ENCODE results near the gene EPHA4. TPM values are rescaled to one million over a fixed set of nuclear protein-coding genes. Genes with fewer than 3 reads are reported as not detected.

Gene EPHA4
- 10 to 100 TPM; 38.9 to 98.9 (median 68.0) TPM for total RNA-seq

DNA sequence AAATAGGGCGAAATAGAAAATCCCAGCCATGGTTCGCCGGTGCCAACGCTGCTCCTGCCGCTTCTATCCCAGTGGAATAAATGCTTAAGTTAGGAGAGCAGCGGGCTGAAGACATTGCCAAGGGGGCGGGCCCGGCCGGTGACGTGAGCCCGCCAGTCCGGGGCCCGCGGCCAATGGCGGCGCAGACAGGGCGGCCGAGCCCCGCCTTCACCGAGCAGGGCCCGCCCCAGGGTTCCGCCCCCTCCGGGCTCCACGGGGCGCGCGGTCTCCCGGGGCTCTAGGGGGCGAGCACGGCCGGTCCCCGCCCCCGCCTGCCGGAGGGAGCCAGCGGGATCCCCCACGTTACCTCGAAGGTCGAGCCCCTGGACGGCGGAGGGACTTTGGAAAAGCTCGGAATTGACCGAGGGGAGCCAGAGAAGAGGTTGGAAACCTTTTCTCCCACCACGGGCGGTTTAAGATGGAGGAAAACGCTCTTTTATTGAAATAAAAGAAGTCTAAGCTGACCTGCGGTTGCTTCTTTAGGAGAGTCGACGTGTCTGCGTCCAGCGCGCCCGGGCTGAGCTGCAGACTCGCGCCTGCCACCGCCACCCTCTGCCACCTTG is at the start of gene EPHA4:
TSS of gene EPHA4 (minus strand) at position 86 of the 602 bp plus-strand sequence. CDS start at position 30, 56 bp downstream.
- no peaks in the 10 kb centered on the region for H3K36me3 ChIP-seq
- DNase-seq = peak; percentile 92
- no peaks in the 10 kb centered on the region for H3K27me3 ChIP-seq
- intact Hi-C loops (cut with DNase I) = loop anchor here (10.0 kb wide), 2 partner anchors 468 to 1838 kb away; no protein-coding TSS in a partner anchor
- H3K4me3 ChIP-seq (replicated peaks in 1 of 3) = peak within 1 kb of the TSS; percentile 43 to 64 (median 51)
- no peaks in the 10 kb centered on the region for H3K9me3 ChIP-seq
- H3K27ac ChIP-seq = peak within 1 kb of the TSS; percentile 86 to 93 (median 89)
- 0 to 1% methylated on average over 21 to 35 of the region's 55 CpGs for WGBS, 2 donors
- peak in 4 of 6 experiments; percentile 6 to 37 (median 22) for TF ChIP-seq CTCF (IDR thresholded peaks at IDR 0.05)
- peak in 1 of 2 donors; percentile 97 for TF ChIP-seq POLR2A (IDR thresholded peaks at IDR 0.05)
- H3K4me1 ChIP-seq = peaks cover 11 to 17% of the 10 kb centered on the region in 2 donors

DNA sequence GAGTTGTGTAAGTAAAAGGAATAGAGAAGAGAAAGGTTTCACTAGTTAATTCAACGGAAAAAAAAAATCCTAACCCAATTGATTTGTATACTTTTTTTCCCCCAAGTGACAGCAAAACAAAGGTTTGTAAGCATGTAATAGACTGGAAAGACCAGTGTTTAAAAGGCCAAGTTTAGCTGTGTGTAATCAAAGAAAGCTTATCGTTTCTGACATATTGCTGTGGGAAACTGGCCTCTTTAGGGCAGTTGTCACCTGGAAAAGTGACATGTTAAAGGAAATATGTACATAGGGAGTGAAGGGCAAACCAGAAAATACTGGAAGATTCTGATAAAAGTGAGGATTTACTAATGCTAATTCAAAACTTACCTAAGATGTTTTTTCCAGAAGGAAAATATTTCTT is 45.9 kb upstream of the EPHA4 start:
- no peaks in the 10 kb centered on the region for H3K27me3 ChIP-seq
- H3K36me3 ChIP-seq = no peaks in the 10 kb centered on the region
- WGBS, 2 donors = 83 to 88% methylated on average over 2 of the region's 2 CpGs
- no peak for TF ChIP-seq CTCF (IDR thresholded peaks at IDR 0.05)
- TF ChIP-seq POLR2A (IDR thresholded peaks at IDR 0.05) = no peak
- DNase-seq = no peak
- H3K4me1 ChIP-seq = no peaks in the 10 kb centered on the region
- no peak overlapping the region for H3K27ac ChIP-seq
- no peak overlapping the region for H3K4me3 ChIP-seq (replicated peaks in 1 of 3)
- H3K9me3 ChIP-seq = no peaks in the 10 kb centered on the region
- intact Hi-C loops (cut with DNase I) = no loop called here

- intact Hi-C loops (cut with DNase I) = no loop called here
Observed at GRCh38 chr2:221616561-221616960, 44.5 kb upstream of the EPHA4 start.

DNA sequence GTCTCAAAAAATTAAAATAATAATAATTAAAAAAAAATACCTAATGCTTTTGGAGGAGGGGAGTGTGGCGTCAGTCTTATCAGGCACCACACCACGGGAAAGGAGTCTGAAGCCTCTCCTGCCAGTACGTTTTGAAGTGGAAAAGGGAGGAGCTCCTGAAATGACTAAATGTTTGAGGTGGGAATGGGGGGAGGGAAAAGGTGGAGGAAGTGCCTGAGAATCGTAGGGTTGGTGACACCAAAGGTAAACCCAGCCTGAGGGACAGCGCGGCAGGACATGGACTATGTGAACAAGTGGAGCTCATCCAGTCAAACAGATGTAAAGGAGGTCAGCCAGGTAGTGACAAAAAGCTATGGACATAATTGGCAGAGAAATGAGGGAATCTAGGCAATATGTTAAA is 42.2 kb upstream of the EPHA4 start:
- H3K9me3 ChIP-seq = no peaks in the 10 kb centered on the region
- no peak overlapping the region for H3K4me3 ChIP-seq (replicated peaks in 1 of 3)
- H3K4me1 ChIP-seq = no peaks in the 10 kb centered on the region
- no peak for TF ChIP-seq POLR2A (IDR thresholded peaks at IDR 0.05)
- no peak for TF ChIP-seq CTCF (IDR thresholded peaks at IDR 0.05)
- WGBS, 2 donors = 46 to 53% methylated on average over 6 of the region's 6 CpGs
- no peak overlapping the region for H3K27ac ChIP-seq
- intact Hi-C loops (cut with DNase I) = no loop called here
- H3K27me3 ChIP-seq = no peaks in the 10 kb centered on the region
- H3K36me3 ChIP-seq = no peaks in the 10 kb centered on the region
- no peak for DNase-seq

More at GRCh38 chr2:221616561-221616960, 44.5 kb upstream of the EPHA4 start:
- WGBS, 2 donors = 94 to 95% methylated on average over 13 of the region's 13 CpGs
- TF ChIP-seq CTCF (IDR thresholded peaks at IDR 0.05) = no peak
- no peak for TF ChIP-seq POLR2A (IDR thresholded peaks at IDR 0.05)
- no peak overlapping the region for H3K4me3 ChIP-seq (replicated peaks in 1 of 3)
- no peaks in the 10 kb centered on the region for H3K36me3 ChIP-seq
- no peaks in the 10 kb centered on the region for H3K27me3 ChIP-seq
- H3K9me3 ChIP-seq = no peaks in the 10 kb centered on the region
- H3K4me1 ChIP-seq = no peaks in the 10 kb centered on the region
- no peak overlapping the region for H3K27ac ChIP-seq
- DNase-seq = no peak

DNA sequence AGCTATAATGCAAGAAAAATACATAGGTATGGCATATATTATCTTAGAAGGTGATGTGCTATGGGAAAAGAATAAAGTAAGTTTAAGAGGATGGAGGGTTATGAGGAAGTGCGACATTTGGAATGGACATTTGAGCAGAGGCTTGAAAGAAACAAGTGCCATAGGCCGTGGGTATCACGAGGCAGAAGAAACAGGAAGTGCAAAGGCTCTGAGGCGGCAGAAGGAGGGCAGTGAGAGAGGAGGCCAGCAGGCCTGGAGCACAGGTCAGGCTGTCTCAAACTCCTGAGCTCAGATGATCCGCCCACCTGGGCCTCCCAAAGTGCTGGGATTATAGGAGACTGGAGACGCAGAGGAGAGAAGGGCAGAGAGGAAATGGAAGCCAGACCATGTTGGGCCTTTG is 40.7 kb upstream of the EPHA4 start:
- 92 to 95% methylated on average over 6 of the region's 6 CpGs for WGBS, 2 donors
- no peak overlapping the region for H3K27ac ChIP-seq
- no peak overlapping the region for H3K4me3 ChIP-seq (replicated peaks in 1 of 3)
- H3K4me1 ChIP-seq = no peaks in the 10 kb centered on the region
- DNase-seq = no peak
- no peaks in the 10 kb centered on the region for H3K9me3 ChIP-seq
- TF ChIP-seq CTCF (IDR thresholded peaks at IDR 0.05) = no peak
- TF ChIP-seq POLR2A (IDR thresholded peaks at IDR 0.05) = no peak
- intact Hi-C loops (cut with DNase I) = no loop called here
- H3K36me3 ChIP-seq = no peaks in the 10 kb centered on the region
- no peaks in the 10 kb centered on the region for H3K27me3 ChIP-seq

Data from thyroid gland (tissue), 4 donors.